ENCODE results near the gene RAPGEF2.

- no peak for TF ChIP-seq CTCF (IDR thresholded peaks at IDR 0.05; ENCODE audit: low read depth, low read length)
- TF ChIP-seq POLR2A (IDR thresholded peaks at IDR 0.05; ENCODE audit: extremely low read depth, insufficient read length), result no peak
- TF ChIP-seq MYC (IDR thresholded peaks at IDR 0.05; ENCODE audit: low read depth, low read length), result no peak
Observed at GRCh38 chr4:159282329-159282728, 179.4 kb downstream of the RAPGEF2 start.

Data from NB4 (cell line).